HG03469 (cell line): ENCODE data around the gene NOTO.
A peak's percentile ranks its signal among the peaks of the same experiment; 100 is the strongest.

Experiments used
- ATAC-seq: cut with Tn5 transposase; IDR thresholded peaks from one replicate; pipeline ENCODE4 v1.9.1; 2021; ENCODE audit warnings: mild to moderate bottlenecking, moderate library complexity, moderate number of reproducible peaks; ENCODE audit not compliant: unreplicated experiment

Gene NOTO

GRCh38 chr2:73233154-73233931 lies 31.0 kb downstream of the NOTO start, which contains the start of gene PRADC1:
TSS of gene PRADC1 (minus strand) at chr2:73233239. CDS start at chr2:73233160, 79 bp downstream.
- ATAC-seq = peak; percentile 92

DNA sequence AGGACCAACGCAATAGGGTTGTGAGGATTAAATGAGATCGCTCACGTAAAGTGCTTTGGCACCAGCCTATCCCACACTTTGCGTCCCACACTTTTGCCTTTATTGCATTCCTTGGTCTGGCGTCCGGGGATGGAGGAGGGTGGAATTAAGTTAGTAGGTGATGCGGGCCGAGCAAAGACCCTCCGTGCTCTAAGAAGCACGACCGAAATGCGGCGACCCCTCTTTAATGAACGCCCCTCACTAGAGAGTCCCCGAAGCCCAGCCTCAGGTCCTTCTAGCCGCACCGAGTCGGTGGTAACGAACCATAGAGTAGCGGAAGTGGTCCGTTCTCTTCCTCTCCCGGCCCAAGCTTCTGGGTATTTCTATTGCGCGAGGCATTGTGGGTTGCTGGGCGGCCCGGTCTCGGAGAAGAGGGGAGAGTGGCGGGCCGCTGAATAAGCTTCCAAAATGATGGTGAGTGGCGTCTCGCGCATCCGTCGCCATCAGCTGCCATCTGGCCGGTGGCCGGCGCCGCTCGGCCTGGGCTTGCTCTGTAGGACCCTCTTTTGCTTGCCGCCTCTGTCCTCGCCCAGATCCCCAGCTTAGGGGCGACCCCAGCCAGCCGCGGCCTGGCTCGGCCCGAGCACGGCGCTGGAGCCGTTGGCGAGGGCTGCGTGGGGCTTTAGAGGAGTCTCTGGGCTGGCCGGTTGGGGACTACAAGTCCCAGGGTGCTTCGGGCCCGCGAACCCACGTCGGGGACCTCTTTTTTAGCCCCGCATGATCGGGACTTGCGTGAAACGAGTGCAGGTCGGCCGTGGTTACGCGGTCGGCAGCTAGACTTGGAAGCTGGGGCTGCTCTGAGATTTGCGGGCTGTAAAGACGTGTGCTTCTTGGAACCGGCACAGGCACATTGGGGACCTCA lies 31.8 kb downstream of the NOTO start, which contains the start of gene CCT7:
CCT7 (plus strand) TSS at position 377 of the 901 bp plus-strand sequence; CDS start at position 448, 71 bp downstream.
- peak; percentile 29 for ATAC-seq

GRCh38 chr2:73235315-73236028 lies 33.1 kb downstream of the NOTO start:
- no peak for ATAC-seq

- ATAC-seq = no peak
Observed at GRCh38 chr2:73237168-73237567, 34.8 kb downstream of the NOTO start.

DNA sequence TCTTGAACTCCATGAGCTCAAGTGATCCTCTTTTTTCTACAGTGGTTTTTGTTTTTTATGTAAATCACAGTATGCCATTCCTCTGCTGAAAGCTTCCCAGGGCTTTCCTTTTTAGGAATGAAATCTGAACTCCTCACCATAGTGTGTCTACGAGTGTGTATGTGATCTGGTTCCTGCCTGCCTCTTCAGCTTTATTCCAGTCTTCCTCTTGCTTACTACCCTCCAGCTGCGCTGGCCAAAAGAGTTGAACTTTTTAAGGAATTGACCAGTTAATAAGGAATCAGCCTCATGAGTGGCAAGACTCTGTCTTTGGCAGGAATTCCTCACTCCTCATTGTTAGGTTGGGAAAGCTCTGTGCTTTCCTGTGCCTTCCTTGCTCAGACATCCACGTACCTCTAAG lies 35.8 kb downstream of the NOTO start:
- no peak for ATAC-seq

DNA sequence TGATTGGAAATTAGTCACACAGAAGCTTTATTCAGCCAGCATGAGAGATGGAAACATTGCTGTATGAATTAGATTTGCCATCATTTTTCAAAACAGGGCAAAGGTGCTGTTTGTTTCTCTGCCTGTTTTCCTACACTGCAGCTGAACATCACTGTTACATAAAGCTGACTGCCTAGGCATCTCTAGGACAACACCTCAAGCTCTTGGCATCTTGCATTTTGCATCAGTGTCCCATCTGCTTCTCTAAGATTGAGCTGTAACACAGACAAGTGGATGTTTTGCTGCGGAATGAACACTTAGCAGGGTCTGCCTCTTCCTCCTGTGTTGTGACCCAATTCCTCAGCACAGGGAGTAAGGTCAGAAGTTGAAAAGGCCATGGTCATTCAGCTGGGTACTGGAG lies 36.6 kb downstream of the NOTO start:
- no peak for ATAC-seq

GRCh38 chr2:73239776-73240175 lies 37.4 kb downstream of the NOTO start:
- no peak for ATAC-seq

DNA sequence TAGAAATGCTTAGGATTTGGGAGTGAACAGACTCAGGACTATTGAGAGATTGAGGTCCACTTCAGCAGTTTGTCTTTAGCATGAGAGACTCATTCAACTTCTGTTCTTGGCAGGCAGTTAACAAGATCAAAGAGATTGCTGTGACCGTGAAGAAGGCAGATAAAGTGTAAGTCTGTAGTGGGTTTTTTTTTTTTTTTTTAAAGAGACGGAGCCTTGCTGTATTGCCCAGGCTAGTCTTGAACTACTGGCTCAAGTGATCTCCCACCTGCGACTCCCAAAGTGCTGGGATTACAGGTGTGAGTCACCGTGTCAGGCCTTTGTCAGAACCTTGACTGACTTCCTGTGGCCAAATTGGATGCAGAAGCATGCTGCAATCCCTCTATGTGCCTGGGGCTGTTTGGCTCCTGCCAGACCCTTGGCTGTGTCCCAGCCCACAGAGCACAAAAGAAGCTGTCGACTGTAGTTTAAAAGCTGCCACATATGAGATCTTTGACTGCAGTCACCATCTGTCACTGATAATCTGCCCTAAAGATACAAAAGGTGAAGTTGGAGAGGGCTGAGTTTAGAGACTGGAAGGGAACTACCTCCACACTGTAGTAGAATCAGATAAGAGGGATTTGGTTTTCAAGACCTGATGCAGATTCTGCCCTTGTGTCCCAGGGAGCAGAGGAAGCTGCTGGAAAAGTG lies 41.7 kb downstream of the NOTO start:
- ATAC-seq = no peak

- ATAC-seq = no peak
Observed at GRCh38 chr2:73244580-73244979, 42.2 kb downstream of the NOTO start.

DNA sequence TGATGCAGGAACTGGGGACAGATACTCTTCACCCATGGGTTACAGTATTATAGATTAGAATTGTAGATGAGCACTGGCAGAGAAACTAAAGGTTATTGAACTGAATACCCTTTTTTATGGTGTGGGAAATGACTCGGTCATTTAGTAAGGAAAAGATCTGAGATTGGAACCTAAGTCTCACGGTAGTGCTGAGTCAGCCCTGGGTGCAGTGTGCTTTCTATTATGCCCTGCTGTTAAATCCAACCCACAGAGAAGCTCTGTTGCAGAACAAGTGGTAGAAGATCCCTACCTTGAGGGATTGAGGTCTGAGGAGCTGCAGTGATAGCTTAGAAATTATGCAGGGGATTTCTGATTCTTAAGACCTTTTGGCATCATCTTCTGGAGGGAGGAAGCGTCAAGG lies 44.5 kb downstream of the NOTO start:
- no peak for ATAC-seq

DNA sequence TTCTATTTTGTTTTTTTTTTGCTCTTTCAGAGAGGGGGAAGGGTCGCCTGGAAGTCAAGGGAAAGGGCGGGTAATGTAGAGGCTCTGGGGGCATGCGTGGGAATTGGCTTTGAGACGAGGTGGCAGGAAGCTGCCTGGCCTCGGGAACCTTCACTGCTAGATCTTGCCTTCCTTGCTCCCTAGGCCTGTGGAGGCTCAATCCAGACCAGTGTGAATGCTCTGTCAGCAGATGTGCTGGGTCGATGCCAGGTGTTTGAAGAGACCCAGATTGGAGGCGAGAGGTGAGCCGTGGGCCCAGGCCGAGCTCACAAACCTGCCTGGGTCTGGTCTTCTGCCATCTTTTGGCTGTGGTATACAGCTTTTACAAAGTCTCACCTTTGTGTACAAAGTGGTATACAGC lies 47.3 kb downstream of the NOTO start:
- no peak for ATAC-seq

DNA sequence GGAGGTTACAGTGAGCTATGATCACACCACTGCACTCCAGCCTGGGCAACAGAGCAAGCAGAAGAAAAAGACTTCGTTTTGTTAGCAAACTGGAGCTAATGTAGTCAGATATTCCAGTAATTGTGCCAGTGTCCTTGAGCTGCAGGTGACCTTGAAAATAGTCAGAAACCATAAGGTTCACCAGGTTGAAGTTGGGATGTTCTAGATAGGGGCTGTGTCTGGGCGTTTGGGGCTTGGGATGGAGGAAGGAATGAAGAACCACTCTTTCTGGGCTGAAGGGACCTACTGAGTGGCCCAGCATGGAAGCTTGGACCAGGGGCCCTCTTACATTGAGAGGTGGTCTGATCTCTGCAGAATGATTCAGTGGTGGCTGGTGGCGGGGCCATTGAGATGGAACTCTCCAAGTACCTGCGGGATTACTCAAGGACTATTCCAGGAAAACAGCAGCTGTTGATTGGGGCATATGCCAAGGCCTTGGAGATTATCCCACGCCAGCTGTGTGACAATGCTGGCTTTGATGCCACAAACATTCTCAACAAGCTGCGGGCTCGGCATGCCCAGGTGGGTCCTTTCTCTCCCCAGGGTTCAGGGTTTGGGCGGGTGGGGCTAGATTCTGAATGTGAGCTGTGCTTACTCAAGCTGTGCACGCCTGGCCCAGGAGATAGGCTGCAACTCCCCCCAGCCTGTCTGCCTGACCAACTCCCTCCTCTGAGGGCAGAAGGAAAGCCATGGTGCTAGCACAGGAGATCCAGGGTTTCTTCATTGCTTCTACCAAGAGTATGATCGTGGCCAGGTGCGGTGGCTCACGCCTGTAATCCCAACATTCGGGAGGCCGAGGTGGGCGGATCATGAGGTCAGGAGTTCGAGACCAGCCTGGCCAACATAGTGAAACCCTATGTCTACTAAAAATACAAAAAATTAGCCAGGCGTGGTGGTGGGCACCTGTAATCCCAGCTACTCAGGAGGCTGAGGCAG lies 48.8 kb downstream of the NOTO start:
- ATAC-seq = no peak

DNA sequence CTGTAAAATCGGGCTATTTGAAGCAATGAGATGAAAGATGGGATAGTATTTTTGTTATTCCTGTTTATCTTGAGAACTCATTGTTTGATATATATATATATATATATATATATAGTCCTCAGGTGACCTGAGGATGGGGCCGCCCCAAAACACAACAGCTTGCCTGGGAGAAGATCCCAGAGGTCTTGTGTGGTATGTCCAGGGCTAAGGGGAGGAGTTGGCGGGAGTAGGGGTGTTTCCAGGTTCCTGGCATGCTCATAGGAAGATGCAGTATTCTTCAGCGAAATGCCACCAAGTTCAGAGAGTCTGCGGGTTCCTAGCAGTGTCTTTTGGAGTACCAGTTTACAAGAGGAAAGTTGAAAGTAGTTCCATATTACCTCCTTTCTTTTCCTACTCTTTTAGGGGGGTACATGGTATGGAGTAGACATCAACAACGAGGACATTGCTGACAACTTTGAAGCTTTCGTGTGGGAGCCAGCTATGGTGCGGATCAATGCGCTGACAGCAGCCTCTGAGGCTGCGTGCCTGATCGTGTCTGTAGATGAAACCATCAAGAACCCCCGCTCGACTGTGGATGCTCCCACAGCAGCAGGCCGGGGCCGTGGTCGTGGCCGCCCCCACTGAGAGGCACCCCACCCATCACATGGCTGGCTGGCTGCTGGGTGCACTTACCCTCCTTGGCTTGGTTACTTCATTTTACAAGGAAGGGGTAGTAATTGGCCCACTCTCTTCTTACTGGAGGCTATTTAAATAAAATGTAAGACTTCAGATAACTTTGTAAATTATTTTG lies 50.1 kb downstream of the NOTO start:
- ATAC-seq = no peak

- ATAC-seq = no peak
Observed at GRCh38 chr2:73253400-73253799, 51.0 kb downstream of the NOTO start.

GRCh38 chr2:73253901-73254300 lies 51.5 kb downstream of the NOTO start:
- ATAC-seq = no peak

DNA sequence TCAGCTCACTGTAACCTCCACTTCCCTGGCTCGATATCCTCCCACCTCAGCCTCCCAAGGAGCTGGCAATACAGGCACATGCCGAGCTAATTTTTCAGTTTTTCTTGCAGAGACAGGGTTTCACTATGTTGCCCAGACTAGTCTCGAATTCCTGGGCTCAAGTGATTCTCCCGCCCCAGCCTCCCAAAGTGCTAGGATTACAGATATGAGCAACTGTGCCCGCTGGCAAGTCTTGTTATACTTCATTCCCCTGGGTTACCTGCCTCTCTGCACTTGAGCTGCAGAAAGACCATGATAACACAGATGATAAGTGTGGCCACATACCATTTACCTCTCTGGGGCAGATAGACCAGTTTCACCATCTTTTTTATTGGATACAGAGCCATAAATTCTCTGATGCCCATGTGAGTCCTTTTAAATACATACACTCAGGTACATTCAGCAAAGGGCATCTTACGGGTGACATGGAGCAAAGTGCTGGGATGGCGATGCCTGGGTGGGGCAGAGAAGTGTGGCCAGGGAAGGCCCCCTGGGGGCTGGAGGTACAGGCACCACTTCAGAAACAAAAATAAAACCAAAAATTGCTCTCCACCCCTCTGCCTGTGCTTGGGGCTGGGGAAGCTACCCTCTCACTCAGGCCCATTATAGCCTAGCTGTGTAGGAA lies 52.1 kb downstream of the NOTO start:
- no peak for ATAC-seq

GRCh38 chr2:73255007-73255644 lies 52.8 kb downstream of the NOTO start:
- no peak for ATAC-seq
